H9 (cell line): ENCODE results near the gene EIF2AK2. TPM values are rescaled to one million over a fixed set of nuclear protein-coding genes. Genes with fewer than 3 reads are reported as not detected.

Experiments used
- DNase-seq: peaks from one replicate; pipeline ENCODE4 v3.0.0-alpha.2; 2017
- H2AFZ ChIP-seq: one replicate; pipeline ENCODE4 v1.6.1; 2013; ENCODE audit warnings: mild to moderate bottlenecking, low read length, control low read depth, moderate library complexity
- H2AK5ac ChIP-seq: 2 replicates; pipeline ENCODE4 v1.6.1; 2013; ENCODE audit warnings: low read length, control low read depth, mixed read lengths; ENCODE audit not compliant: insufficient read length
- H2BK120ac ChIP-seq: one replicate; pipeline ENCODE4 v1.6.1; 2013; ENCODE audit warnings: low read depth, mild to moderate bottlenecking, low read length, control low read depth, inconsistent platforms; ENCODE audit not compliant: poor library complexity, severe bottlenecking
- H2BK12ac ChIP-seq: 2 replicates; pipeline ENCODE4 v1.6.1; 2013; ENCODE audit warnings: low read length, control low read depth, mixed read lengths, low read depth; ENCODE audit not compliant: insufficient read length
- H2BK15ac ChIP-seq: 2 replicates; pipeline ENCODE4 v1.6.1; 2013; ENCODE audit warnings: low read depth, low read length, control low read depth
- H2BK20ac ChIP-seq: one replicate; pipeline ENCODE4 v1.6.1; 2013; ENCODE audit warnings: low read depth, mild to moderate bottlenecking, low read length, control low read depth, inconsistent platforms; ENCODE audit not compliant: poor library complexity, severe bottlenecking
- H2BK5ac ChIP-seq: 2 replicates; pipeline ENCODE4 v1.6.1; 2013; ENCODE audit warnings: low read length, control low read depth, mixed read lengths; ENCODE audit not compliant: insufficient read length
- H3K14ac ChIP-seq: 2 replicates; pipeline ENCODE4 v1.6.1; 2013; ENCODE audit warnings: low read length, control low read depth; ENCODE audit not compliant: insufficient read depth
- H3K18ac ChIP-seq: 2 replicates; pipeline ENCODE4 v1.6.1; 2013; ENCODE audit warnings: low read depth, mild to moderate bottlenecking, mixed read lengths, low read length, control low read depth; ENCODE audit not compliant: insufficient read length
- H3K23ac ChIP-seq: 2 replicates; pipeline ENCODE4 v1.6.1; 2013; ENCODE audit warnings: low read length, control low read depth, mixed read lengths, low read depth; ENCODE audit not compliant: insufficient read length
- H3K23me2 ChIP-seq: 2 replicates; pipeline ENCODE4 v1.6.1; 2013; ENCODE audit warnings: low read depth, mild to moderate bottlenecking, mixed read lengths, low read length, control low read depth; ENCODE audit not compliant: insufficient read length, poor library complexity, severe bottlenecking
- H3K27ac ChIP-seq: 2 replicates; pipeline ENCODE4 v1.5.1; 2013; ENCODE audit warnings: low read length, control low read depth, mixed read lengths, low read depth; ENCODE audit not compliant: insufficient read length
- H3K27me3 ChIP-seq: 2 replicates; pipeline ENCODE4 v1.6.1; 2013; ENCODE audit warnings: low read length, control low read depth, inconsistent platforms; ENCODE audit not compliant: insufficient read depth
- H3K4ac ChIP-seq: 2 replicates; pipeline ENCODE4 v1.6.1; 2013; ENCODE audit warnings: low read depth, mild to moderate bottlenecking, control low read depth, inconsistent platforms, low read length, moderate library complexity
- H3K4me1 ChIP-seq: 2 replicates; pipeline ENCODE4 v1.6.1; 2013; ENCODE audit warnings: low read length, control low read depth, inconsistent platforms; ENCODE audit not compliant: insufficient read depth
- H3K4me2 ChIP-seq: 2 replicates; pipeline ENCODE4 v1.6.1; 2013; ENCODE audit warnings: low read length, control low read depth, mixed read lengths; ENCODE audit not compliant: insufficient read length, insufficient read depth
- H3K56ac ChIP-seq: 2 replicates; pipeline ENCODE4 v1.6.1; 2013; ENCODE audit warnings: low read depth, mild to moderate bottlenecking, mixed read lengths, low read length, control low read depth; ENCODE audit not compliant: insufficient read length
- H3K79me1 ChIP-seq: 2 replicates; pipeline ENCODE4 v1.6.1; 2013; ENCODE audit warnings: low read depth, mild to moderate bottlenecking, moderate library complexity, low read length, control low read depth, inconsistent platforms; ENCODE audit not compliant: insufficient read depth, poor library complexity, severe bottlenecking
- H3K79me2 ChIP-seq: 2 replicates; pipeline ENCODE4 v1.6.1; 2013; ENCODE audit warnings: low read length, control low read depth, inconsistent platforms; ENCODE audit not compliant: insufficient read depth
- H3K9ac ChIP-seq: 2 replicates; pipeline ENCODE4 v1.6.1; 2013; ENCODE audit warnings: low read length, control low read depth, mixed read lengths; ENCODE audit not compliant: insufficient read length; ENCODE audit errors: extremely low read depth
- H3K9me3 ChIP-seq: one replicate; pipeline ENCODE4 v1.6.1; 2013; ENCODE audit warnings: low read depth, low read length, inconsistent platforms; ENCODE audit not compliant: control insufficient read depth
- H3T11ph ChIP-seq: one replicate; pipeline ENCODE4 v1.6.1; 2013; ENCODE audit warnings: mild to moderate bottlenecking, low read length, control low read depth, inconsistent platforms
- H4K20me1 ChIP-seq: one replicate; pipeline ENCODE4 v1.6.1; 2013; ENCODE audit not compliant: control insufficient read depth, insufficient read length, insufficient read depth
- H4K5ac ChIP-seq: 2 replicates; pipeline ENCODE4 v1.6.1; 2013; ENCODE audit warnings: low read depth, mild to moderate bottlenecking, mixed read lengths, low read length, control low read depth; ENCODE audit not compliant: insufficient read length
- H4K8ac ChIP-seq: replicated peaks from 2 replicates; pipeline ENCODE4 v1.6.1; 2013; ENCODE audit warnings: low read length, control low read depth, mixed read lengths, low read depth; ENCODE audit not compliant: insufficient read length
- H4K91ac ChIP-seq: 2 replicates; pipeline ENCODE4 v1.6.1; 2013; ENCODE audit warnings: low read depth, mild to moderate bottlenecking, moderate library complexity, mixed read lengths, low read length, control low read depth; ENCODE audit not compliant: insufficient read length
- H3K27ac Mint-ChIP-seq, 3 experiments: 2 replicates in 2 of 3; 3 replicates in 1 of 3; pipeline ENCODE4 v1.8.0; 2020 to 2021; ENCODE audit warnings: mixed read lengths in 3 of 3, mild to moderate bottlenecking in 1 of 3, moderate library complexity in 1 of 3
- H3K27me3 Mint-ChIP-seq: 2 replicates; pipeline ENCODE4 v1.8.0; 2021; ENCODE audit warnings: low read depth, mild to moderate bottlenecking, moderate library complexity, mixed read lengths
- H3K36me3 Mint-ChIP-seq, 3 experiments: 2 replicates in 2 of 3; 3 replicates in 1 of 3; pipeline ENCODE4 v1.8.0; 2020 to 2021; ENCODE audit warnings: low read depth in 3 of 3, mixed read lengths in 3 of 3; ENCODE audit not compliant: insufficient read depth in 1 of 3
- H3K4me1 Mint-ChIP-seq, 2 experiments: 2 replicates each; pipeline ENCODE4 v1.8.0; 2020; ENCODE audit warnings: mixed read lengths in 2 of 2
- H3K4me3 Mint-ChIP-seq, 2 experiments: 2 replicates in 1 of 2; 3 replicates in 1 of 2; pipeline ENCODE4 v1.8.0; 2020 to 2021; ENCODE audit warnings: mild to moderate bottlenecking in 2 of 2, mixed read lengths in 2 of 2, moderate library complexity in 1 of 2
- H3K9me3 Mint-ChIP-seq, 2 experiments: 2 replicates in 1 of 2; 3 replicates in 1 of 2; pipeline ENCODE4 v1.8.0; 2020; ENCODE audit warnings: mild to moderate bottlenecking in 2 of 2, mixed read lengths in 2 of 2, moderate library complexity in 1 of 2
- WGBS: extraction: QIAGEN DNeasy Blood & Tissue Kit; methylation state at CpG from one replicate; pipeline ENCODE4 v1.1.7; 2013; ENCODE audit warnings: missing lambda C conversion rate, low lambda C conversion rate, mixed read lengths; ENCODE audit not compliant: insufficient read length; ENCODE audit errors: extremely low coverage; 5-methylcytosine and 5-hydroxymethylcytosine counted together
- total RNA-seq: library from RNA; stranded (reverse); gene quantifications from 2 replicates; pipeline ENCODE4 v1.2.1, GENCODE V29; 2021
- TF ChIP-seq, protein P1 (sequence below): fragments of 200-600 bp; sonication (generic); conservative IDR thresholded peaks from 3 replicates; pipeline ENCODE4 v1.8.0; 2021; ENCODE audit warnings: antibody characterized with exemption, mild to moderate bottlenecking

EIF2AK2 gene
- total RNA-seq, 1 experiment from 2014 or later: 55.7 TPM

- Mint-ChIP-seq H3K4me1 (no peaks in the 10 kb centered on the region), H3K36me3 (peaks cover under 1 to 41% (median 17%) of the 10 kb centered on the region in 3 experiments; a peak in 6 of 7 replicates), H3K9me3 (no peaks in the 10 kb centered on the region), H3K27me3 (no peaks in the 10 kb centered on the region), H3K27ac (no peak overlapping the region), H3K4me3 (no peak overlapping the region)
- no CpG with 5 or more reads among the region's 6 CpGs for WGBS
- no peaks in the 10 kb centered on the region for H3K79me1 ChIP-seq
- H3K27me3 ChIP-seq: no peaks in the 10 kb centered on the region
- no peak overlapping the region for H3K18ac ChIP-seq
- H3K4me1 ChIP-seq: no peaks in the 10 kb centered on the region
- no peak overlapping the region for H3K56ac ChIP-seq
- H3K14ac ChIP-seq: no peak overlapping the region
- H3K23ac ChIP-seq: no peak overlapping the region
- TF ChIP-seq, protein P1, sequence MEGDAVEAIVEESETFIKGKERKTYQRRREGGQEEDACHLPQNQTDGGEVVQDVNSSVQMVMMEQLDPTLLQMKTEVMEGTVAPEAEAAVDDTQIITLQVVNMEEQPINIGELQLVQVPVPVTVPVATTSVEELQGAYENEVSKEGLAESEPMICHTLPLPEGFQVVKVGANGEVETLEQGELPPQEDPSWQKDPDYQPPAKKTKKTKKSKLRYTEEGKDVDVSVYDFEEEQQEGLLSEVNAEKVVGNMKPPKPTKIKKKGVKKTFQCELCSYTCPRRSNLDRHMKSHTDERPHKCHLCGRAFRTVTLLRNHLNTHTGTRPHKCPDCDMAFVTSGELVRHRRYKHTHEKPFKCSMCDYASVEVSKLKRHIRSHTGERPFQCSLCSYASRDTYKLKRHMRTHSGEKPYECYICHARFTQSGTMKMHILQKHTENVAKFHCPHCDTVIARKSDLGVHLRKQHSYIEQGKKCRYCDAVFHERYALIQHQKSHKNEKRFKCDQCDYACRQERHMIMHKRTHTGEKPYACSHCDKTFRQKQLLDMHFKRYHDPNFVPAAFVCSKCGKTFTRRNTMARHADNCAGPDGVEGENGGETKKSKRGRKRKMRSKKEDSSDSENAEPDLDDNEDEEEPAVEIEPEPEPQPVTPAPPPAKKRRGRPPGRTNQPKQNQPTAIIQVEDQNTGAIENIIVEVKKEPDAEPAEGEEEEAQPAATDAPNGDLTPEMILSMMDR: no peak
- no peak overlapping the region for H2BK120ac ChIP-seq
- no peaks in the 10 kb centered on the region for H3K23me2 ChIP-seq
- no peak overlapping the region for H2BK20ac ChIP-seq
- no peaks in the 10 kb centered on the region for H3K79me2 ChIP-seq
- H3K4ac ChIP-seq: no peak overlapping the region
- no peak overlapping the region for H4K8ac ChIP-seq
- H2AFZ ChIP-seq: no peak overlapping the region
- H4K20me1 ChIP-seq: no peaks in the 10 kb centered on the region
- H2AK5ac ChIP-seq: no peak overlapping the region
- no peak for DNase-seq
- H3K9me3 ChIP-seq: no peaks in the 10 kb centered on the region
- no peak overlapping the region for H3K4me2 ChIP-seq
- no peak overlapping the region for H4K5ac ChIP-seq
- H2BK12ac ChIP-seq: no peak overlapping the region
- H2BK5ac ChIP-seq: no peak overlapping the region
- no peak overlapping the region for H3T11ph ChIP-seq
- no peak overlapping the region for H3K27ac ChIP-seq
- H4K91ac ChIP-seq: no peak overlapping the region
- no peak overlapping the region for H2BK15ac ChIP-seq
- H3K9ac ChIP-seq: no peak overlapping the region
Observed at GRCh38 chr2:37068686-37069085, 88.1 kb downstream of the EIF2AK2 start.
